ENCODE measurements around the gene PNMA8A.
"Not testable (repeated sequence)": the region's sequence is repeated elsewhere in the genome, so short reads cannot be mapped to it uniquely, and the experiment has no call there.

Gene PNMA8A

GRCh38 chr19:46499692-46500091 is 28.3 kb upstream of the PNMA8A start:
- DNase-seq (ENCODE audit: insufficient read length) (no peak), FAIRE-seq (no peak)
- TF ChIP-seq POLR2AphosphoS5 (IDR thresholded peaks at IDR 0.05; ENCODE audit: low read depth, low read length) (no peak), TAF1 (IDR thresholded peaks at IDR 0.05; ENCODE audit: borderline replicate concordance, low read depth, low read length) (no peak), POLR2A (IDR thresholded peaks at IDR 0.05; ENCODE audit: low read depth, low read length) (no peak)

GRCh38 chr19:46497773-46498172 is 26.4 kb upstream of the PNMA8A start:
- FAIRE-seq (no peak), DNase-seq (ENCODE audit: insufficient read length) (no peak)
- TF ChIP-seq POLR2AphosphoS5 (IDR thresholded peaks at IDR 0.05; ENCODE audit: low read depth, low read length) (no peak), POLR2A (IDR thresholded peaks at IDR 0.05; ENCODE audit: low read depth, low read length) (no peak), TAF1 (IDR thresholded peaks at IDR 0.05; ENCODE audit: borderline replicate concordance, low read depth, low read length) (no peak)

- FAIRE-seq, result not testable (repeated sequence)
Observed at GRCh38 chr19:46496886-46497285, 25.5 kb upstream of the PNMA8A start.

GRCh38 chr19:46496304-46496703 is 24.9 kb upstream of the PNMA8A start:
- FAIRE-seq (no peak), DNase-seq (ENCODE audit: insufficient read length) (no peak)
- no peak for TF ChIP-seq POLR2A (IDR thresholded peaks at IDR 0.05; ENCODE audit: low read depth, low read length)
- no peak for TF ChIP-seq POLR2AphosphoS5 (IDR thresholded peaks at IDR 0.05; ENCODE audit: low read depth, low read length)
- TF ChIP-seq TAF1 (IDR thresholded peaks at IDR 0.05; ENCODE audit: borderline replicate concordance, low read depth, low read length), result no peak

More at GRCh38 chr19:46496886-46497285, 25.5 kb upstream of the PNMA8A start:
- not testable (repeated sequence) for DNase-seq (ENCODE audit: insufficient read length)

- DNase-seq (ENCODE audit: insufficient read length), result no peak
- FAIRE-seq, result no peak
- TF ChIP-seq POLR2AphosphoS5 (IDR thresholded peaks at IDR 0.05; ENCODE audit: low read depth, low read length), result no peak
- no peak for TF ChIP-seq POLR2A (IDR thresholded peaks at IDR 0.05; ENCODE audit: low read depth, low read length)
- no peak for TF ChIP-seq TAF1 (IDR thresholded peaks at IDR 0.05; ENCODE audit: borderline replicate concordance, low read depth, low read length)
Observed at GRCh38 chr19:46495786-46496099, 24.4 kb upstream of the PNMA8A start, which contains the start of gene PNMA8B. Gene PNMA8B, minus strand, starts transcription at chr19:46495867. Its CDS starts 402 bp downstream, at chr19:46495465.

- FAIRE-seq (no peak), DNase-seq (ENCODE audit: insufficient read length) (no peak)
- no peak for TF ChIP-seq TAF1 (IDR thresholded peaks at IDR 0.05; ENCODE audit: borderline replicate concordance, low read depth, low read length)
Observed at GRCh38 chr19:46494941-46495785, 23.8 kb upstream of the PNMA8A start.

- DNase-seq (ENCODE audit: insufficient read length) (no peak), FAIRE-seq (no peak)
- TF ChIP-seq TAF1 (IDR thresholded peaks at IDR 0.05; ENCODE audit: borderline replicate concordance, low read depth, low read length), result no peak
- TF ChIP-seq POLR2AphosphoS5 (IDR thresholded peaks at IDR 0.05; ENCODE audit: low read depth, low read length), result no peak
- no peak for TF ChIP-seq POLR2A (IDR thresholded peaks at IDR 0.05; ENCODE audit: low read depth, low read length)
Observed at GRCh38 chr19:46494146-46494940, 23.0 kb upstream of the PNMA8A start.

GRCh38 chr19:46493236-46494145 is 22.1 kb upstream of the PNMA8A start:
- DNase-seq (ENCODE audit: insufficient read length) (no peak), FAIRE-seq (no peak)
- no peak for TF ChIP-seq POLR2A (IDR thresholded peaks at IDR 0.05; ENCODE audit: low read depth, low read length)
- TF ChIP-seq TAF1 (IDR thresholded peaks at IDR 0.05; ENCODE audit: borderline replicate concordance, low read depth, low read length), result no peak
- TF ChIP-seq POLR2AphosphoS5 (IDR thresholded peaks at IDR 0.05; ENCODE audit: low read depth, low read length), result no peak

- TF ChIP-seq TAF1 (IDR thresholded peaks at IDR 0.05; ENCODE audit: borderline replicate concordance, low read depth, low read length) (no peak), POLR2A (IDR thresholded peaks at IDR 0.05; ENCODE audit: low read depth, low read length) (no peak), POLR2AphosphoS5 (IDR thresholded peaks at IDR 0.05; ENCODE audit: low read depth, low read length) (no peak)
- no peak for DNase-seq (ENCODE audit: insufficient read length)
- no peak for FAIRE-seq
Observed at GRCh38 chr19:46492841-46493235, 21.5 kb upstream of the PNMA8A start.

GRCh38 chr19:46491975-46492682 is 20.8 kb upstream of the PNMA8A start:
- FAIRE-seq (no peak), DNase-seq (ENCODE audit: insufficient read length) (no peak)
- TF ChIP-seq POLR2A (IDR thresholded peaks at IDR 0.05; ENCODE audit: low read depth, low read length), result no peak
- TF ChIP-seq POLR2AphosphoS5 (IDR thresholded peaks at IDR 0.05; ENCODE audit: low read depth, low read length), result no peak
- TF ChIP-seq TAF1 (IDR thresholded peaks at IDR 0.05; ENCODE audit: borderline replicate concordance, low read depth, low read length), result no peak

- DNase-seq (ENCODE audit: insufficient read length) (no peak), FAIRE-seq (no peak)
- TF ChIP-seq TAF1 (IDR thresholded peaks at IDR 0.05; ENCODE audit: borderline replicate concordance, low read depth, low read length), result no peak
- TF ChIP-seq POLR2AphosphoS5 (IDR thresholded peaks at IDR 0.05; ENCODE audit: low read depth, low read length), result no peak
- no peak for TF ChIP-seq POLR2A (IDR thresholded peaks at IDR 0.05; ENCODE audit: low read depth, low read length)
Observed at GRCh38 chr19:46490774-46491173, 19.4 kb upstream of the PNMA8A start.
